Ramos (cell line): ENCODE measurements around the gene KRT38.
"Not testable (repeated sequence)": the region's sequence is repeated elsewhere in the genome, so short reads cannot be mapped to it uniquely, and the experiment has no call there.

Experiments
- in situ Hi-C: fragments of 300-500 bp; cut with MboI; formaldehyde crosslinking; loops from one replicate; pipeline ENCODE4 v1.14.3; 2022; ENCODE audit warnings: low sequenced_read_pairs; ENCODE audit not compliant: unreplicated experiment

Gene KRT38

DNA sequence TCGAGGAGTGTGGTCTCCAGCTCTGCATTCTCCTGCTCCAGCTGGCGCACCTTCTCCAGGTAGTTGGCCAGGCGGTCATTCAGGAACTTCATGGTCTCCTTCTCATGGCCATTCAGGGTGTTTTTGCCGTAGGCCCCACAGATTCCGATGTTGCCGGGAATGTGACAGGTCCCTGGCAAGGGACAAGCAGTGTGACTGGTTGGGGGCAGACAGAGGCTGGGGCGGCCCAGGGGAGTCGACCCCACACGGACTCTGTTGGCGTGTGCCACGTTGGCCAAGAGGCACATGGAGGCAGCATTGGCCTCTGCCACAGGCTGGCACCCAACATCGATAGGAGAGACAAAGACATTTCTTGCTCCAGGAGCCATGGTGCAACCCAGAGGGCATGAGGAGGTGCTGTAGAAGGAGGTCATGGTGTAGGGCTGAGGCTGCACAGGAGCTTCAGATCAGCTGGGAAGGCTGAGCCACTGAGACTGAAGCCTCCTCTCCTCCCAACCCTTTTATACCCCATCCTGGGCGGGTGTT is 16.6 kb downstream of the KRT38 start, which contains the start of gene KRT37:
TSS of gene KRT37 (minus strand) at position 475 of the 525 bp plus-strand sequence. CDS start at position 413, 62 bp downstream.
- in situ Hi-C loops: no loop called here

DNA sequence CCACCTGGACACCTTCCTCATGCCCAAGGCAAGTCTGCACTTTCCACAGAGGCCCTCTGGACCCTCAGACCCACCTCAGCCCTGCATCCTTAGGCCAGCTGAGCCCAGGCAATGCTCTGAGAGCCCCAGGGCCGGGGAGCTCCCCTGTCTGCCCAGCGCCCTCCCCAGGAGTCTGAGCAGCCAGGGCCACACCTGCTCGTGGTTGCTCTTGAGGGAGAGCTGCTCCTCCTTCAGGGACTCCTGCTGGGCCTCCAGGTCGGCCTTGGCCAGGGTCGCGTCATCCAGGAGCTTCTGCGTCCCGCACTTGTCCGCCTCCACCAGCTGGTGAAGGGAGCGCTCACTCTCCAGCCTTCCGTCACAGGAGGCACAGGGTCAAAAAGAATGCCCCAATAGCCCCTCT is 18.2 kb downstream of the KRT38 start:
- in situ Hi-C loops: not testable (repeated sequence)

DNA sequence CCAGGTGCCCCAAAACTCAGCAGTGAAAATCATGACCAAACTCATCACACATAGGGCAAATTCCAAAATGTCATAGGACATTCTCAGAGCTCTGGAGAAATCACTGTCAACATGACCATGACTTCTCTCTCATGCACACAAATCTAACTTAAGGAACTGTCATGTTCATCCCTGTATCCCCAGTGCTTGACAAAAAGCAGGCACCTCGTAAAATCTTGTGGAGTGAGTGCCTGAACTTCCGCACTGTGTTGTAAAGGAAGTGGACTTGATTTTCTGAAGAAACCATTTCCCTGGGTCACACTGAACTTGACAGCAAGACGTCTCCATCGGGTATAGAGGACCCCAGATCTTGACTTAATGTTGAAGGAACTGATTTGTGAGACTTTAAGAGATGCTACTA is 19.2 kb downstream of the KRT38 start:
- in situ Hi-C loops: no loop called here

DNA sequence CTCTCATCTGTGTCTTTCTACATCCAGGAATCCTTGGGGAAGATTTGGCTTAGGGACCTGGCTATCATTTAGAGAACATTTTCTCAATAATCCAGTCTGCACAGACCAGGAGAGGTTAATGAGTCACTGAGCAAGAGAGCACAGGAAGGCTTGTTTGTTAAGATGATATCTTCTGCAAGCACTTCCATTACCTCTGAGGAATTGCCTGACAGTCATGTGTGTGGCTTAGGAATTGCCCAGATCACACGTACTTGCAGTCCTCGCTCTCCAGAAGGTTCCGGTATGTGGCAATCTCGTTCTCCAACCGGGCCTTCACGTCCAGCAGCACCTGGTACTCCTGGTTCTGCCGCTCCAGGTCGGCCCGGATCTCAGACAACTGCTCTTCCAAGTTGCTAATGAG is 19.7 kb downstream of the KRT38 start:
- in situ Hi-C loops: no loop called here

DNA sequence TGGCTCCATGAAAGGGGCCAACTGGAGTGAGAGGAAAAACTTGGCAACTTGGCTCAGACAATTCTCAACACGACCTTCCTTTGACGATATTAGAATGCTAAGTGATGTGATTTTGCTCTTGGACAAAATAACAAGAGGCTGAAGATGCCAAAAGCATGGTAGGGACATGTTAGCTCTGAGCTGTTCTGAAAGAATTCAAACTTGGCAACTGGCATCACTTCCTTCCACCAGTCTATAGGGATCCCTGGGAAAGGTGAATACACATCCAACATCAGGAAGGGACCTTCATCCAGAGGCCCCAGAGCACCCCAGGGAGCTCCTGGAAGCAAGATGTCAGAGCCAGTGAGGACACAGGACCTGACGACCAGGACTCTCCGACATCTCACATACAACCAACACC is 20.6 kb downstream of the KRT38 start:
- in situ Hi-C loops: no loop called here

DNA sequence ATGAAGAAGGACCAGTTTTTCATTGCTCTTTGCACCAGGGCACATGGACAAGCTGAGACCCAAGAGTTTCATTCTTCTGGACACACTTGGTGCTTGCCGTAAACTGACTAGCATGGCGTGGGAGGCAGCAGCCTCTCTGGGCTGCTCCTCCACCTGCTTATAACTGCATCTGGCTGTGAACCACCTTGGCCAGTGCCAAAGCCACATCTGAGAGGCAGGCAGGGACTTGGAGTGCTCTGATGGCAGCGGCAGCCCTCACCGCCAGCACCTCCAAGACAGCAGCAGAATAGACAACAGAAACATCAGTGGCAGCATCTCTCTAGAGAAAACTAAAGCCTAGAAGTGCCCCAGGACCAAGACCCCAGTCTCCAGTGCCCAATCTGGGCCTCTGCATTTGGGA is 21.1 kb downstream of the KRT38 start:
- in situ Hi-C loops: no loop called here

DNA sequence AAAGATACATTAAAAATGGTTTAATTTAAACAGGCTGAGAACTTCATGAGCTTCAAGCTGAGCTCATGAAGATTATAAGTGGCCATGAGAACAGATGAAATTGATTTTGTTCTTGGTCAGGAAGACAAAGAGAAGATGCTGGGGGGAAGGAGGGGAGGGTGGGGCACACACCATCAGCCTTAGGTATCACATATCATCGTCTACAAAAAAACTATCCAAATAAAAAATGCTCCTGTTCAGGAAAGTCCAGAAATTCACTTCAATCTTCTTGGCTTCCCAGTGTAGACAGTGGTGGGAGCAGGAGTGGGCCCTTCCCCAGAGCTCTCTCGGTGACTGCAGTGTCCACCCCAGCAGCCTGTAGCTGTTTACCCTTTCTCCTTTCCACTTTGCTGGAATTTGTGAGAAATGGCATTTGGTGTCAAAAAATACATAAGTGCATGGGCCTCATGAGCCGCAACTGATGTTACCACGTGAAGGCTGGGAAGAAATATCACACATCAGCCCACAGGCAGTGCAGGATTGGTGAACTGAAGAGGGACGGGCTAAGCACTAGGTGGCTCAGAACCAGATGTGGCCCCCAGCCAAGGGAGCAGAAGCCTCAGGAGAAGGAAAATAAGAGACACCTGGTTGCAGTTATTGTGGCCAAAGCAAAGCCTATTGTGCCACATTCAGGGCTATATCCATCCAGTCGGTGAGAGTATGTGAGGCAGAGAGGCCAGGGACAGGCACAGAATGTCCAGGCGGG is 22.5 kb downstream of the KRT38 start:
- in situ Hi-C loops: no loop called here

DNA sequence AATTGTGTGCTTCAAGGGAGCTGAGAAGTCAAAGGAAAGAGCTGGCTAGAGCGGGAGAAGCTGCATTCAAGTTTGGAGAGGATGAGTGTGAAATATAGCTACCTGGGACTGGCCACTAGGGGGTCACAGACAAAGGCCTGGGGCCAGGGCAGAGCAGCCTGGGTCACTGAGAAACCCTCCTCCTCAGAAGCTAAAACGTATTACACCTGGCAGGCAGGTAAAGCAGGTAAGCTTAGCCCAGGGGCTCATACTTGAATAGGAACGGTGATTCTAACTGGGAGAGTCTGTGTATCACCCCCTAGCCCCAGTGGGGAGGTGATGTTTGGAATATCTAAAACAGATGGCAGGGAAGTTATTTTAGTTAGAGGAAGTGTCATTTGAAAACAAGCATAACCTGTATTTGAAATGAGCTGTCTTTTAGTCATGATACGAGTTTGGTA is 23.2 kb downstream of the KRT38 start:
- in situ Hi-C loops: no loop called here

DNA sequence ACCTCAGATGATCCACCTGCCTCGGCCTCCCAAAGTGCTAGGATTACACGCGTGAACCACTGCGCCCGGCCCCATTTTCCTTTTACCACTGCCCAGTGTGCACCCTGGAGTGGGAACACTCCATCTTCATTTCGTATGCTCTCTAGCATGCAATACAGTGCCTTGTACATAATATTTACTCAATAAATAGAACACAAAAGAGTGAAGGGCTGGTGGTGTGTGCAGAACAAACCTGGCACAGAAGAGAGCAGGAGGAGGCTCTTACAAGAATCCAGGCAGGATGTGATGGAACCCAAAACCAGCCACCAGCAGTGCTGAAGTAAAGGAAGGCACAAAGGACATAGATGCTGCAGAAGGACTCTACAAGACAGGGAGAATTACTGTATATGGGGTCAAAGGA is 23.7 kb downstream of the KRT38 start:
- in situ Hi-C loops: no loop called here

DNA sequence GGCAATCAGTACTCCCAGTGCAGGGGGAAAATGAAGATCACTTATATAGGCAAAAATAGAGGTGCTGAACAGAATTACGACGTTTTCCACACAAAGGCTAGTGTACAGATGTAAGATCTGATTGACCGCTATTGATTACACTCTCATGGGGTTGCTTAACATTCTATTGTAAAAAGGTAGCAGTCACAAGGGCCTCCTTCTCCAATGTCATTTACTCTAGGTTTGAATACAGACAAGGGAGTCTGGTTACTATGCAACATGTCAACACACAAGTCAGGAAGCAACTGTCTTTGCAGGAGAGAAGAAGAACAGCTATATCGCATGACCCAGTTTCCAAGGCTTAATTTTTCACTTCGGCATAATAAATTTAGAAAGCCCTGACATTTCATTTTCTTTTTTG is 24.3 kb downstream of the KRT38 start:
- in situ Hi-C loops: no loop called here

DNA sequence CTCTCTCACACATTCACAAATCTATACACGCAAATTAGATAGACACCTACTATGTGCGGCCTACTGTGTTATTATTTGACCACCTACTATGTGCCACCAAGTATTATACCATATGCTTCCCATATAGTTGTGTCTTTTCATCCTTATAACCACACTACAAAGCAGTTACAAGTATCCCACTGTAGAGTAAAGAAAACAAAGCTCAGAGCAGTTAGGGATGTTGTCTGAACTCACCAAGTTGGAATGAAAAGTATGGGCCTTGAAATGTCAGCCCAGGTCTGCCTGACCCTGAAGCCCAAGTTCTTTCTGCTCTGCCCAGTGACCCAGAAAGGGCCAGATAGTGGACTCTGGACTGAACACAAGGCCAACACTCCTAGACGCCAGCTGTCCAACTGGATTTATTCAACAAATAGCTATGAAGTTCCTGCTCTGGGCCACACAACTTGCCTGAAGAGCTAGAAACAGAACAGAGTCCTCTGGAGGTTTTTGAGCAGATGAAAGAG is 24.9 kb downstream of the KRT38 start:
- in situ Hi-C loops: no loop called here

DNA sequence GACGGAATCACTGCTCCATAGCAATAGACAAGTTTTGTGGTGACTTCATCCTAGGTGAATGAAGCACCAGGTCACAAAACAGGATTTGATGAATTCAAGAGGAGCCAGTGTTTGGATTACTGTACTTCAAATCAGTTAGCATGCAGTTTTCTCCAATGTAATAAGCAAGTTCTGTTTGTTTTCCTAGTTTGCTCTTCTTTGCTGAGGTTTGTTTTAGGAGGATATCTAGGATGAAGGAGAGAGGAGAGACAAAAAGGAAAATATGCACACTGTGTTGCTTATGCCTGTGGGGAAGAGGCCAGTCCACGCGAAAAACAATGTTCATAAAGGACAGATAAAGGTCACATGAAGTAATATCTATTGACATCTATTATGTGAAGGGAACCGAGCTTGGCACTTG is 25.4 kb downstream of the KRT38 start:
- in situ Hi-C loops: no loop called here

DNA sequence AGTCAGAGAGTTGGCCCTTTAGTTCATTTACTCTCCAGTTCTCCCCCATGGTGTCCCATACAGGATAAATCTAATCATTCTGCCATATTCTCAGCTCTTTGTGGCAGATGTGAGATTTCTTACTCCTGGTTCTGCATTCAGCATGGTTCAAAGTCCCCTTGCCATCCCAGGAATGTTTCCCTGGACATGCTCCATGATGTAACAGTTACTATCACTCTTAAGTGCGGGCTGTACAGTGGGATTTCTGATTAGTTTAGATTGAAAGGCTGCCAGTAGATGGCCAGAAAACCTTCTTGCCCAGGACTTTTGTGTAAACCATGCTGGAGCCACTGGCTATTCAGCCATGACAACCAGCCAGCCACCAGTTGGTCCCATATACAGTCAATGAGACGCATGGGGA is 26.8 kb downstream of the KRT38 start:
- in situ Hi-C loops: no loop called here

DNA sequence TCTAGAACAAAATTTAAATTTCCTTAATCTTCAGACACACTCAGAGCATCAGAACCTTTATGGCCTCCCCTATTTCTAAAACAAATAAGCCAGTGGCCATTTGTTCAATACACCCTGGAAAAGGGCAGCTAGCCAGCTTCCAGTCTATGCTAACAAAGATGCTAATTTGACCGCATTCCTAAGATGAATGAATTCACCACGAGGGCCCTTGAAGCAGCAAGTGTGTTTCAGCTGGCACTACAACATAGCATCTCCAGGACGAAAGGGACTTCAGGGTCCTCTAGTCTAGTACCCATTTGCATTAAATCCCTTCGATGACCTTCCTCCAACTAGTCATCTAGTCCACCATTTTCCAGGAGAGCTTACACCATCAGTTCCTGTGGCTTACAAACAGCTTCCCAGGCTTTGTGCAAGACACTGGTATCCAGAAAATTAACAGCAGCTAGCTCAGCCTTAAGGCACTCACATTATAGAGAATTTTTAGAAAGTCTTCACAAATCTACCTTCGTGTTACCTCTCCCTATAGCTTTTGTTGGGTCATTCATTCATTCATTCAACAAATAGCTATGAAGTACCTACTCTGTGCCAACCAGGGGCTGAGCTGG is 27.3 kb downstream of the KRT38 start:
- in situ Hi-C loops: no loop called here

DNA sequence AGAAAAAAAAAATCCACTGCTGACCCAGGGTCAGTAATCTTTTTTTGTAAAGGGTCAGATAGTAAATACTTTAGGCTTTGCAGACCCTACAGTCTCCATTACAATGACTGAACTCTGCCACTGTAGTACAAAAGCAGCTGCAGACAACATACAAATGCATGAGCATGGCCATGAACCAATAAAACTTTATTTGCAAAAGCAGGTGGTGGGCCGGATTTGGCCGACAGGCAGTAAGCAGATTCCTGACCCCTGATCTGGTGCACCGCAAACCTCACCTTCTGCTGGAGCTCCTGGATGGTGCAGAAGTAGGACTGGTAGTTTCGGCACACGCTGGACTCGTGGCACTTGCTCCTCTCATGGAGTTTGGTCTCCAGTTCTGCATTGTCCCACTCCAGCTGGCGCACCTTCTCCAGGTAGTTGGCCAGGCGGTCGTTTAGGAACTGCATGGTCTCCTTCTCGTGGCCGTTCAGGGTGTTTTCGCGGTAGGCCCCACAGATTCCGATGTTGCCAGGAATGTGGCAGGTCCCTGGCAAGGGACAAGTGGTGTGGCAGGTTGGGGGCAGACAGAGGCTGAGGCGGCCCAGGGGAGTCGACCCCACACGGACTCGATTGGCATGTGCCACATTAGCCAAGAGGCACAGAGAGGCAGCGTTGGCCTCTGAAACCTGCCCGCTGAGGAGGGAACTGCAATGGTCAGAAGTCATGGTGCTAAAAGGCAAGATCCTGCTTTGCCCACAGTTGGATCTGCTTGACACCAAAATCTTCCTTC is 29.5 kb downstream of the KRT38 start:
- in situ Hi-C loops: no loop called here

DNA sequence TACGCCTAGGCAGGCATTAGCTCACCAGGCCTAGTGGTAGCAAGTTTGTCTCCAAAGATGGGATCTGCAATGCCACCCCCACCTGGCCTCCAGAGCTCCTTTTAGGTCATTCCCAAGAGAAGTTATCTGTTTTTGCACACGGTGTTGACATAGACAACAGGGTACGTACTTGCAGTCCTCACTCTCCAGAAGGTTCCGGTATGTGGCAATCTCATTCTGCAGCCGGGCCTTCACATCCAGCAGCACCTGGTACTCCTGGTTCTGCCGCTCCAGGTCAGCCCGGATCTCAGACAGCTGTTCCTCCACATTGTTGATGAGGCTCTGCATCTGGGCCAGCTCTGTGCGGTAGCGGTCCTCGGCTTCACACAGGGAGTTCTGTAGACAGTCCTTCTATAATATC is 33.6 kb downstream of the KRT38 start:
- in situ Hi-C loops: no loop called here

DNA sequence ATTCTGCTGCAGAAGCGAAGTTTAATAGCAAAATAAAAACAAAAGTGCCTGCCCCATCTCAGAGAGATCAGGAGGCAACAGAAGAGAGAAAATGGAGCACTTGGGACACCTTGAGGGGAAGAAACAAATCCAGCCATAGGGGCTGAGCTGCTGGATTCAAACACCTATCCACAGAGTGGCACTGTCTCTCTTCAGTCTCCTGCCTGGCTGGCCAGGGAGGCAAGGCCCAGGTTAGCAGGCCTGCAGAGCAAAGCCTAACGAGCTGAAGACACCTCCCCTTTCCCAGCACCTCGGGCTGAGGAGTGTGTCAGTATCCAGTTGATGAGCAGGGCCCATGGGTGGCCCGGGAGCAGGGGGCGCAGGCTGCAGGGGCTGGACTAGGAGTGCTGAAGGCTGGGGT is 34.6 kb downstream of the KRT38 start:
- in situ Hi-C loops: no loop called here

DNA sequence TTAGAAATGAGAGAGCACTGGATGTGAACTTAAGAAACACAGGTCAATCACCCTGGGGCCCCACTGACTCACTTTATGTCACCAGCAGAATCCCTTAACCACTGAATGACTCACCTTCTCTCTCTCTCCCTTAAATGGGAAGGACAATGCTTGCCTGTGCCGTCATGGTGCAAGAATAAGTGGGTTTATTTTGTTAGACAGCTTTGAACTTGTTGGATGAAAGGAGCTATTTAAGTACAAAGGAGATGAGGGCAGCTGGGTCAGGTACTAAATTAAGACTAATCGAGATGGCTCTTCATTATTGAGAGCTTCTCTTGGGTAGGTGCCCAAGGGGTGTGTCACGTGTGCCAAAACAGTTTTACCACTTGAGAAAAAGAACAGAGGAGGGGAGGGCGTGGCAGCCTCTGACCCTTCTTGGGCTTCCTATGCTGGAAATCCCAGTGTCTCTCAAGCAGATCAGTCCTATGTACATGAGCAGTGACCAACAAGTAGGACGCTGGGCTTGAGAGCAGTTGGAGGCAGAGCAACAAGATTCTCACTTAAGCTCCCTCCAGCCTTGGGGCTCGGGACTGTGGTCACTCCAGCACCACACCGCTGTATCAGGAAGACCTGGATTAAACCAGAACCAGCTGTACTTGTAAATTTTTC is 36.6 kb downstream of the KRT38 start:
- in situ Hi-C loops: no loop called here

DNA sequence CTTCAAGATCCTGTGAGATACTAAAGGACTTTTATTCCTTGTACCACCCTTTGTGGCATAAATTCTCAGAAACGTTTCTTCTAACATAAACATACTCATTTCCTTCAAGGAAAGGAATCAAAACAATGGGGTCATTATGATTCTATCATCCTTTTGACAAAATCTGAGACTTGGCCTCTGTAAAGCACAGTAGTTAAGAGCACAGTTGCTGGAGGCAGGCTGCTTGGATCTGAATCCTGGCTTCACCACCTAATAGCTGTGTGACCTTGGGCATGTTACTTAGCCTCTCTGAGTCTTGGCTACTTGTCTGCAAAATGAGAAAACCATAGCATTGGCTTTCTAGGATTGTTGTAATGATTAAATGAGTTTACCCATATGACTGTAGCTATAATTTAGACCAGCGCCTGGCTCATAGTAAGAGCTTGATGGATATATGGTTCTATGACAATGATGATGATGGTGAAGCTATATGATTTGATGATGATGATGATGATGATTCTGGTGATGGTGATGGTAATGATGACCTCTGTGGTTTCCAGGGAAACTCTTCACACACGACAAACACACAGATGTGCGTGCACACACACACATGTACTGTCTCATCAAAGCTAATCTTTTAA is 37.3 kb downstream of the KRT38 start:
- in situ Hi-C loops: no loop called here

DNA sequence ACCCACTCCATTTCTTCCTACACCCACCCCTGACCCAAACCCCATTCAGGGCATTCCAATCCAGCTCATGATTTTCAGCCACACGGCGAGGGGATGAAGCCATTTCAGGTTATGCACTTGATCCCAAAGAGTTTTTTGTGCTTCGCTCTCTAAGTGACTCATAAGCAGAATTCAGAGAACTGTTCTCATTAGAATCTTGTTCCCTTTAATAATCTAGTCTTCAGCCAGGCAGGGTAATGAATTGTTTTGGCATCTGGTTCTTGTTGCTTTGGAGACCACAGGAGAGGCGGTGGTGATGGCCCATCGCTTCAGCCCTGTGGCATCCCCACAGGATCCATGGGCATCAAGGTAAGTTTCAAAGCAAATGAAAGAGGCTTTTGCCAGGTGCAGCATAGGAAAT is 38.6 kb downstream of the KRT38 start:
- in situ Hi-C loops: no loop called here
